Gastrocnemius medialis (tissue), 4 donors: ENCODE results near the gene SNX21. TPM values are rescaled to one million over a fixed set of nuclear protein-coding genes. Genes with fewer than 3 reads are reported as not detected.
A peak's percentile ranks its signal among the peaks of the same experiment; 100 is the strongest.

Experiments
- ATAC-seq, 2 donors: fragments of 150-250 bp; one replicate each; pipeline ENCODE4 v1.9.1; 2016
- DNase-seq, 2 donors: peaks; one replicate each; pipeline ENCODE4 v3.0.0-alpha.2; 2019
- H3K27ac ChIP-seq, 4 donors: fragments of 200-600 bp; sonication (generic); 1 replicate in 1 of 4; 2 replicates in 3 of 4; pipeline ENCODE4 v1.5.1; 2016 to 2018; ENCODE audit warnings: mild to moderate bottlenecking in 2 of 4, moderate library complexity in 1 of 4
- H3K27me3 ChIP-seq, 3 donors: fragments of 200-600 bp; sonication (generic) in 2 of 3; 1 replicate in 1 of 3; 2 replicates in 2 of 3; pipeline versions ENCODE4 v1.5.1 to v1.6.0; 2016 to 2019; ENCODE audit warnings: mild to moderate bottlenecking in 1 of 3, moderate library complexity in 1 of 3
- H3K36me3 ChIP-seq, 2 donors: fragments of 200-600 bp; sonication (generic) in 1 of 2; one replicate each; pipeline ENCODE4 v1.5.1; 2017 to 2018
- H3K4me1 ChIP-seq, 2 donors: fragments of 200-600 bp; sonication (generic) in 1 of 2; one replicate each; pipeline ENCODE4 v1.5.1; 2016 to 2017; ENCODE audit warnings: mild to moderate bottlenecking in 2 of 2
- H3K4me3 ChIP-seq, 4 donors: fragments of 200-600 bp; sonication (generic) in 3 of 4; 1 replicate in 1 of 4; 2 replicates in 3 of 4; pipeline ENCODE4 v1.5.1; 2016 to 2019; ENCODE audit warnings: mild to moderate bottlenecking in 2 of 4
- H3K9me3 ChIP-seq, 3 donors: fragments of 200-600 bp; sonication (generic) in 2 of 3; 1 replicate in 1 of 3; 2 replicates in 2 of 3; pipeline ENCODE4 v1.5.1; 2016 to 2019
- POLR2A ChIP-seq, 2 donors: fragments of 450-650 bp; IDR thresholded peaks; one replicate each; pipeline ENCODE4 v1.6.1; 2017; ENCODE audit warnings: antibody characterized with exemption in 2 of 2, mild to moderate bottlenecking in 2 of 2, moderate library complexity in 2 of 2
- in situ Hi-C, 4 donors: fragments of 200-750 bp; cut with MboI; loops; one replicate each; pipeline versions ENCODE4 v1.15.0 to v1.8.0; 2017; ENCODE audit warnings: low sequenced_read_pairs in 4 of 4
- intact Hi-C: fragments of 100-400 bp; cut with DNase I; formaldehyde crosslinking; loops from one replicate; pipeline ENCODE4 v1.15.1; 2023; ENCODE audit warnings: low total_unique reads
- total RNA-seq, 4 donors: library from RNA; depleted of rRNA; stranded (reverse); fragments of >200 nt; gene quantifications; one replicate each; pipeline versions ENCODE4 v1.1.0 to v1.2.3, GENCODE V29; 2016
- TF ChIP-seq, protein P1 (sequence below), 5 experiments: fragments of 450-650 bp in 3 of 5; fragments of 200-600 bp in 2 of 5; sonication (generic) in 2 of 5; IDR thresholded peaks in 4 of 5; conservative IDR thresholded peaks in 1 of 5; 1 replicate in 4 of 5; 2 replicates in 1 of 5; pipeline ENCODE4 v1.5.1; 2016 to 2019; ENCODE audit warnings: antibody characterized with exemption in 5 of 5, mild to moderate bottlenecking in 3 of 5, moderate library complexity in 3 of 5

The SNX21 gene
- total RNA-seq, 4 donors from 2014 or later: 35.8 to 114 (median 79.0) TPM

- in situ Hi-C loops: no loop called here
- peak overlapping the region in 1 of 4 donors; percentile 31 for H3K27ac ChIP-seq
- H3K36me3 ChIP-seq: peaks cover 0 to 51% of the 10 kb centered on the region in 2 donors
- DNase-seq: no peak
- H3K4me3 ChIP-seq: no peak overlapping the region
- H3K27me3 ChIP-seq: no peaks in the 10 kb centered on the region
- intact Hi-C loops: no loop called here
- TF ChIP-seq, protein P1, sequence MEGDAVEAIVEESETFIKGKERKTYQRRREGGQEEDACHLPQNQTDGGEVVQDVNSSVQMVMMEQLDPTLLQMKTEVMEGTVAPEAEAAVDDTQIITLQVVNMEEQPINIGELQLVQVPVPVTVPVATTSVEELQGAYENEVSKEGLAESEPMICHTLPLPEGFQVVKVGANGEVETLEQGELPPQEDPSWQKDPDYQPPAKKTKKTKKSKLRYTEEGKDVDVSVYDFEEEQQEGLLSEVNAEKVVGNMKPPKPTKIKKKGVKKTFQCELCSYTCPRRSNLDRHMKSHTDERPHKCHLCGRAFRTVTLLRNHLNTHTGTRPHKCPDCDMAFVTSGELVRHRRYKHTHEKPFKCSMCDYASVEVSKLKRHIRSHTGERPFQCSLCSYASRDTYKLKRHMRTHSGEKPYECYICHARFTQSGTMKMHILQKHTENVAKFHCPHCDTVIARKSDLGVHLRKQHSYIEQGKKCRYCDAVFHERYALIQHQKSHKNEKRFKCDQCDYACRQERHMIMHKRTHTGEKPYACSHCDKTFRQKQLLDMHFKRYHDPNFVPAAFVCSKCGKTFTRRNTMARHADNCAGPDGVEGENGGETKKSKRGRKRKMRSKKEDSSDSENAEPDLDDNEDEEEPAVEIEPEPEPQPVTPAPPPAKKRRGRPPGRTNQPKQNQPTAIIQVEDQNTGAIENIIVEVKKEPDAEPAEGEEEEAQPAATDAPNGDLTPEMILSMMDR (IDR thresholded peaks at IDR 0.05 in 4 of 5, conservative IDR thresholded peaks at IDR 0.05 in 1 of 5): no peak
- no peak for TF ChIP-seq POLR2A (IDR thresholded peaks at IDR 0.05)
- H3K9me3 ChIP-seq: no peaks in the 10 kb centered on the region
- ATAC-seq: no peak
- peaks cover 0 to 10% of the 10 kb centered on the region in 2 donors for H3K4me1 ChIP-seq
Observed at GRCh38 chr20:45848969-45849582, 15.5 kb downstream of the SNX21 start.

DNA sequence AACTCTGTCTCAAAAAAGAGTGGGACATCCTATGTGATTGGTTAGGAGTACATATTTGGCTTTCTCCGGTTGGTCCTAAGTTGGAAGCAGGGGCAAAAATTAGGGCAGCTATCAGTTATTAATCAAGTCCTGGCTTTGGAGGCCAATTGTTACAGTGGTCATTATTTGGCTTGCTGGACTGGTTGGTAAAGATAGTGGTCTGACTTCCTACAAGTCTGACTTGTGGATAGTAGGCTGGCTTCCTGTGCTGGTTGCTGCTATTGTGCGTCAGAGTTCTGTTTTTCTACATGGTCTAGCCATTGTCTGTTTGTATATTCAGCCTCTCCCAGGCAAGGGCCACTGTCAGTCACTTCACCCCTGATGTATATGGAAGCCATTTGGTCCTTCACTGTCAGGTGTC lies 16.6 kb downstream of the SNX21 start:
- intact Hi-C loops: no loop called here
- no peak for DNase-seq
- peaks cover 0 to 39% of the 10 kb centered on the region in 2 donors for H3K36me3 ChIP-seq

DNA sequence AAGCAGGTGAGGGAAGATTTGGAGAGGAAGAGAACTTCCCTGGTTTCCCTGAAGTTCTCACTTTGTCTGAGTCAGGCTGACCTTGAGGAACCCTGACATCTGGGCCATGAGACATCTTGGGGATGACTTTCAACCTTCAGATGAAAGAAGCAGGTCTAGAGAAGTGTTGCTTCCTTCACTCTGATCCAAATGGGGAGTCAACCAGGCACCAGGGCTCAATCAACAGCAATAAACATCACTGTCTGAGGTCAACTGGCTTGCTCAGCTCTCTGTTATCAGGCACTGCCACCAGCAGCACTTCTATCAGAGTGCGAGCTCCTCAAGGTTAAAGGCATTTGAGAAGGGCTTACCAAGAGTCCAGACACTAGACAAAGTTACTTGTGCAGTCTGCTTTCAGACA lies 17.3 kb downstream of the SNX21 start:
- no peaks in the 10 kb centered on the region for H3K9me3 ChIP-seq
- DNase-seq: no peak
- in situ Hi-C loops: no loop called here
- H3K27ac ChIP-seq: peak overlapping the region in 1 of 4 donors; percentile 47
- peaks cover 0 to 34% of the 10 kb centered on the region in 2 donors for H3K36me3 ChIP-seq
- no peaks in the 10 kb centered on the region for H3K27me3 ChIP-seq
- no peak overlapping the region for H3K4me3 ChIP-seq
- ATAC-seq: no peak
- H3K4me1 ChIP-seq: peaks cover 17 to 18% of the 10 kb centered on the region in 2 donors
- intact Hi-C loops: no loop called here
- TF ChIP-seq, protein P1 (IDR thresholded peaks at IDR 0.05 in 4 of 5, conservative IDR thresholded peaks at IDR 0.05 in 1 of 5): no peak
- TF ChIP-seq POLR2A (IDR thresholded peaks at IDR 0.05): no peak

More for the DNA sequence above, 16.6 kb downstream of the SNX21 start:
- no peak for TF ChIP-seq POLR2A (IDR thresholded peaks at IDR 0.05)
- TF ChIP-seq, protein P1 (IDR thresholded peaks at IDR 0.05 in 4 of 5, conservative IDR thresholded peaks at IDR 0.05 in 1 of 5): no peak
- Histone ChIP-seq H3K4me1 (peaks cover 10 to 14% of the 10 kb centered on the region in 2 donors), H3K4me3 (no peak overlapping the region), H3K9me3 (no peaks in the 10 kb centered on the region), H3K27ac (peak overlapping the region in 1 of 4 donors; percentile 47), H3K27me3 (no peaks in the 10 kb centered on the region)
- ATAC-seq: no peak
- in situ Hi-C loops: no loop called here

GRCh38 chr20:45851501-45851900 lies 17.9 kb downstream of the SNX21 start:
- Histone ChIP-seq H3K4me3 (no peak overlapping the region), H3K27ac (peak overlapping the region in 1 of 4 donors; percentile 47), H3K9me3 (no peaks in the 10 kb centered on the region), H3K4me1 (peaks cover 23% of the 10 kb centered on the region in 2 donors), H3K27me3 (no peaks in the 10 kb centered on the region), H3K36me3 (peaks cover 0 to 28% of the 10 kb centered on the region in 2 donors)
- DNase-seq (no peak), ATAC-seq (no peak)
- intact Hi-C loops (no loop called here), in situ Hi-C loops (no loop called here)
- TF ChIP-seq POLR2A (IDR thresholded peaks at IDR 0.05): no peak
- TF ChIP-seq, protein P1 (IDR thresholded peaks at IDR 0.05 in 4 of 5, conservative IDR thresholded peaks at IDR 0.05 in 1 of 5): no peak
